LNCaP clone FGC (cell line): ENCODE measurements around the gene KRT37.

Experiments used
- DNase-seq: peaks from one replicate; pipeline ENCODE4 v3.0.0-alpha.2; 2011; ENCODE audit warnings: low read depth
- H3K4me3 ChIP-seq: 2 replicates; pipeline ENCODE4 v1.5.1; 2011; ENCODE audit warnings: mild to moderate bottlenecking, low read depth, low read length, control low read depth
- CTCF ChIP-seq: IDR thresholded peaks from 2 replicates; pipeline ENCODE4 v1.5.1; 2012; ENCODE audit warnings: mild to moderate bottlenecking; ENCODE audit not compliant: control insufficient read depth, insufficient read depth; ENCODE audit errors: extremely low read depth

The KRT37 gene

GRCh38 chr17:41462705-41463104 lies 38.3 kb upstream of the KRT37 start:
- no peak overlapping the region for H3K4me3 ChIP-seq
- TF ChIP-seq CTCF = no peak
- DNase-seq = no peak

DNA sequence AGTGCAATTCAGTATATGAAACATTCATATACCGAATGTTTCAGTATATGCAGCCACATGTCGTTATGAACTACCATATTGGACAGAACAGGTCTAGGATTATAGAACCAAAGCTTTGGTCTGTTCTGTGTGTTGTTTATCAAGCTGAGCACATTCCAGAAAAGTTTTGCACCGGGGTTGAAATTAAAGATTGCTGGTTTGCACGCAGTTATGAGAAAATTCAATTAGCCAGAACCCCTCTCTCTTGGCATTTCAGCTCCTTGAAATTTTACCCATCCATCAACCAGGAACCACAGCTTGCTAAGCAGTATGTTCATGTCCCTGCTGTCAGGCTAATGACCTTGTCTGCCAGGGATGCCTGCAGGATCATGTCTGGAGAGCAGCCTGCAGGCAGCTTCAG lies 33.3 kb upstream of the KRT37 start:
- TF ChIP-seq CTCF = no peak
- DNase-seq = no peak
- no peak overlapping the region for H3K4me3 ChIP-seq

GRCh38 chr17:41456204-41456603 lies 31.8 kb upstream of the KRT37 start:
- no peak for TF ChIP-seq CTCF
- no peak overlapping the region for H3K4me3 ChIP-seq
- no peak for DNase-seq

DNA sequence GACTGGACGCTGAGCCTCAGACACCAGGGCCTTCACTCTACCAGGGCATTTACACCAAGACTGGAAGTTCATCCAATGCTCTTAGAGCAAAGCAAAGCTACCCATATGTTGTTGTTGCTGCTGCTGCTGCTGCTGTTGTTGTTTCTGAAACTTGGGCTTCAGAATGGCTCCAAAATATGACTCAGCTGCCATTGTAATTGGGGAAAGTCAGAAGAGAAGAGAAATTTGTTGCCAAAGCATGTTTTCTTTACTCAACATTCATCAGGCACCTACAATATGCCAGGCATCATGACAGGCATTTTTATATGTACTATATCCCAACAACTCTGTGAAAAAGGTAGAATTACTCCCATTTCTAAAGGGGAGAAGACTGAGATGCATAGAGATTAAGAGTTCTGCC lies 30.9 kb upstream of the KRT37 start:
- H3K4me3 ChIP-seq = no peak overlapping the region
- no peak for TF ChIP-seq CTCF
- DNase-seq = no peak

GRCh38 chr17:41453066-41453465 lies 28.7 kb upstream of the KRT37 start:
- TF ChIP-seq CTCF = no peak
- H3K4me3 ChIP-seq = no peak overlapping the region
- no peak for DNase-seq

GRCh38 chr17:41452281-41452680 lies 27.9 kb upstream of the KRT37 start:
- no peak overlapping the region for H3K4me3 ChIP-seq
- no peak for TF ChIP-seq CTCF
- no peak for DNase-seq

DNA sequence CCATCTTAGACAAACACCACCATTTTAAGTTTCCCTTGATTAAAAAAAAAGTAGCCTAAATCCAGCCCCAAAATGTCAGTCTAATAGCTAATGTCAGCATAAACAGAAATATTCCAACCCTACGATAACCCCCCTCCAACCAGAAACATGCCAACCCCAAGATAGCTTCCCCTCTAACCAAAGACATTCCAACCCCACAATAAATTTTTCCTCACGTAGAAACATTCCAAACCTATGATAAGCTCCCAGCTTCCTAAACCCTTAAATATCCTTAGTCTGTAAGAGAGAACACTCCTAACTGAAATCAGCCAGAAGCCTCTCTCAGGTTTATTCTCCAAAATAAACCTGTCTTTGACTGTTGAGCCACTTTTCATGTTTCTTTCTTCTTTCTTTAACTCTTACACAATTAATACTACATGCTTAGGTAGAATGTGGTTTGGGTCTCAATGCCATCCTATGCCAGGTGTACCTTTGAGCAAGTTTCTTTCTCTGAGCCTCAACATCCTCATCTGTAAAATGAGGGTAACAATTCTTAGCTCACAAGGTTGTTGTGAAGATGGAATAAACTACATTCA lies 26.9 kb upstream of the KRT37 start:
- no peak overlapping the region for H3K4me3 ChIP-seq
- TF ChIP-seq CTCF = no peak
- DNase-seq = no peak
